GM12873 (cell line): ENCODE measurements around the gene CLIP4.

Experiments
- CTCF ChIP-seq: IDR thresholded peaks from 2 replicates; pipeline ENCODE4 v1.5.1; 2012; ENCODE audit warnings: low read depth, mild to moderate bottlenecking, moderate library complexity, low read length, control low read depth; ENCODE audit not compliant: insufficient read depth; ENCODE audit errors: missing control alignments

Gene CLIP4

GRCh38 chr2:29182334-29182733 is 67.1 kb downstream of the CLIP4 start:
- no peak for TF ChIP-seq CTCF

GRCh38 chr2:29182920-29183319 is 67.7 kb downstream of the CLIP4 start:
- no peak for TF ChIP-seq CTCF

DNA sequence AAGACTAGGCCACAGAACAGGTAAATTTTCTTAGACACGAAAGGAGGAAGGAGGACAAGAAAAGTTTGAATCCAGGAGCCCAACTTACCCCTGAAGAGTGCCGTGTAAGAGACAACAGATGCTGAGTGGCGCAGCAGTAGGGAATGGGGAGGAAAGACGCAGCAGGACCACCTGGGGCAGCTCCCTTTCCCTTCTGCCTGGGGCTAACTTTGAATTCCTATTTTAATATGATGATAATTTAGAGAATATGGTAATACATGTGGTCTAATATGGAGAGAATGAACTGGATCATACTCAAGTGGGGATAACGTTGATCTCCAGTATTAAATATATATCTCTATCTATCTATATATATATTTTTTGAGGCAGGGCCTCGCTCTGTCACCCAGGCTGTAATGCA is 69.3 kb downstream of the CLIP4 start:
- TF ChIP-seq CTCF, result no peak

DNA sequence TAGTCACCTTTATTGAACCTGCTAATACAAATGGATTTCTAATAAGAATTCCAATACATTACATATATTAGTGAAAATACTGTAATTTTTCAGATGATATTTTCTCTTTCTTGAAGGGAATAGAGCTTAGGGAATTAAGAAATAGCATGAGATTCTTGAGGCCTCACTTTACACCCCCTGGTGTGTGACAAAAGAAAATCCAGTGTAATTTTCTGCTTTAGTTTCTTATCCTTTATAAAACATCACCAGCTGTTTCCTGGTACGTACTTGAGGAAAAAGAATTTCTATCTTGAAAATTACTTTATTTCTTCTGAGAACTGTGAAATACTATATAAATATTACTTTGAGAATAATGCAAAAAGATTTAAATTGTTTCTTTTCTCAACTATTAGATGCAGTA is 71.6 kb downstream of the CLIP4 start:
- TF ChIP-seq CTCF, result no peak

DNA sequence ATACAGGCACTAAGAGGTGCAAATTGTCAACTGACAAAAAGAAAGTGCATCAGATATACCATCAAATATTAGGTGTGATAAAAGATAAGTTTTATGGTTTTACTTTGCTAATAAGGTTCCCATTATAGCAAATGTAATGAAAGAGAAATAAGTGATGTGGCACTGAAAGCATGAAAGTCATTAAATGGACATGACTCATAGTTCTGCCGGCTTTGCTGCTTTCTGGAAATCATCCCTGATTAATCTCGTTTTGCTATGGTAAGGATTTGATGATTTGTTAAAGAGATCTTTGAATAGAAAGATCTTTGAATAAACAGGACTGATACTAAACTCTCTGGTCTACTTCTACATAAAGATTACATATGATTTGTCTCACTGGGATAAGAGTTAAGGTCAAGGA is 72.7 kb downstream of the CLIP4 start:
- no peak for TF ChIP-seq CTCF

DNA sequence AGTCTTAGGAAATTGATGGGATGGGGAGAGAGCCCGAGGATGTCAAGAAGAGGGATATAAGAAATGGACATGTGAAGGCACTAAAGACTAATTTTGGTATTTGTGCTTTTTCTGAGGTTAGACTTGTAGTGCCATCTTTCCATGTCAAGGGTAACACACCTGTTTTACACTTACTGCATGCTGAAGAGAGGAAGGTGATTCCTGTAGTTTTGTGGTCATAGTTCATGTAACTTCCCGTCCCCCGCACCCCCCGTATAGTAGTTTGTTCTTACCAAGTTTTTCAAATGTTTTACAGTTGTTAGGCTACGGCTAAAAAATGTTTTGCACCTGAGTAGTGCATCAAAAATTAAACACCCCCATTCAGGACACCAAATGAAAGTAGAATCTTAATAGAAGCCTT is 73.8 kb downstream of the CLIP4 start:
- TF ChIP-seq CTCF, result no peak

DNA sequence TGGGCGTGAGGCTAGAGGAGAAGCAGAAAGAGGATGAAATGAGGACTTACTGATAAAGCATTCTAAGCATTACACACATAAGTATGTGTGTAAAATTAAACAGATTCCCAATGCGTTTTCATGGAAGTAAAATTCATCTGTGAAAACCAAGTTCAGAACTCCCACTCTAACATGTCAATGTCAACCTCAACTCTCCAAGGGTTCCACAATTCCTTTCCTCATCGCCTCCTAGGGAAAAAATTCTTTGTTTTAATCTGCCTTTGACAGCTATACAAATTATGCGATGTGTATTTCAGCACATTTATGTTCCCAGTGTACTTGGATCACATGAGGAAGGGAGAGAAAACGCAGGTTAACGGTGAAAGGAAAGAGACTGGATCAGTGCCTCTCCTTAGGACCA is 76.6 kb downstream of the CLIP4 start:
- TF ChIP-seq CTCF, result no peak

- TF ChIP-seq CTCF, result no peak
These were observed 77.3 kb downstream of the CLIP4 start for GRCh38 chr2:29192526-29192925.
